Dedifferentiated amniotic fluid mesenchymal stem cell (primary cell): ENCODE data around the gene AQP9.

Experiments
- DNase-seq: peaks from one replicate; pipeline ENCODE4 v3.0.0-alpha.2; 2016; ENCODE audit errors: extremely low spot score

Gene AQP9

DNA sequence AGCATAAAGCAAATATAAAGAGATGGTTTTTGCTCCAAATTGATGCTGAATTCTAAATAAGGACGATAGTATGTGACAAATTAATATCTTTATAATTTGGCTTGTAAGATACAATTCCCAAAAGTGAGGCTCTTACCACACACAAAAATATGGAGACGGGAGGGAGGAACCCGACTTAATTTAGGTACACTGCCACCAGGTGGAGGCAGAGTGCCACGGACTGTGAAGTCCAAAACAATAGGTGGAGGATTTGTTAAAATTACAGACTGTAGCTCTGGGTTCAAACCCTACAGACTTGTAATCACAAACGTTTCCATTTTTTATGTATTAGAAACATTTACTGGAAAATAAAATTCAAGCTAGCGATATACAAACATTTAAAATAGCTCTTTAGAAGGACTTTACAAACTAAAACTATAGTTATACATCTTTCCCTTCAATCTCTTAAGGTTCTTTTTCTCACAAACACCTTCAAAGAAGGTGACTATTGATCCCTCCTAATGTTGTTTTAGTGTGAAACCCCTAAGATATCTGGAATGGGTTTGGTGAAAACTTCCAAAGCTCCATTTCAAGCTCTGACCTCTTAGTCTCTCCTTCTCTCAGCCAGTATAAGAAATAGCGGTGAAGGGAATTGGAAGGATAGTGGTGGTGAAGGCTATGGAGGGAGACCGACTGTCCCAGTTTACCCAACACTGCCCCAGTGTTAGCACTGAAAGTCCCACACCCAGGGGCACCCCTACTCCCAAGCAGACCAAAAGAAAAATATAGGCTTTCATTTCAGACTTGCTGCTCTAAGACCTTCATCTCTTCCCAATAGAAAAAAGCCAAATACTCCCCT lies 89.7 kb downstream of the AQP9 start:
- DNase-seq: peak; percentile 78

DNA sequence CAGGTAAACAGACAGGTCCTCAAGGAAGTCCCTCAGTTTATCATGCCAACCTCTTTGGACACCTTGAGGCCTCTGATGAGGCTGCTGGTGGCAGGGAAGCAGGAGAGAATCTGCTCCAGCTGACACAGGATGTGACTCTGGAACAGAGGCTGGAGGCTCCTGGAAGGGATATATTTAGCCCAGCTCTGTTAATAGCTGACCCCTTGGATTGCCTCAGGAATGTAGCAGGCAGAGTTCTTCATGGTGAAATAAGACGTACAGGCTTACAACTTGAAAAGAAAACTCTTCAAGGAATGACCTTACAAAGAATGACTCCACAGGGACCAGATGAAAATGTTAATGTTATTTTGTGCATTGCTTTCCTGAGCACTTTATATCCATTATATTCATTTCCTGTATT lies 90.5 kb downstream of the AQP9 start:
- DNase-seq: peak; percentile 41

DNA sequence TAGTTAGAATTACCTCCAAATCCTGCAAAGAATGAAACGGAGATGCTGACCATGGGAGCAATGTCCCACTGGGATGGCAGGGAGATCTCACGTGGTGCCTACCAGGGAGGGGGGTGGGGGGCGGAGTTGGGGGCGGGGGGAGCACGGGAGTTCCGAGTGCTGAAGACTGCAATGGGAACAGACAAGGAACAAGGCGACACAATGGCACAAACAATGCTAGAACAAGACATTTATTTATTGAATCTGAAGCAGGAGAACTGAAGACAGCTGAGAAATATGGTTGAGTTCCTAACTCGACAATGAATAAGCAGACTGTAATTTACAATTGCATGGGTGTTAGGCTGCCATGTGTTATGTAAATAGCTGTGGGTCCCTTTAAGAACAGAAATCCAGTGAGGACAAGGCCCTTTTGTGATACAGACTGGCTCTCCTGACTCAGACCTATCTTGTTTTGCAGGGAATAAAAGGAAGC lies 91.2 kb downstream of the AQP9 start:
- no peak for DNase-seq

DNA sequence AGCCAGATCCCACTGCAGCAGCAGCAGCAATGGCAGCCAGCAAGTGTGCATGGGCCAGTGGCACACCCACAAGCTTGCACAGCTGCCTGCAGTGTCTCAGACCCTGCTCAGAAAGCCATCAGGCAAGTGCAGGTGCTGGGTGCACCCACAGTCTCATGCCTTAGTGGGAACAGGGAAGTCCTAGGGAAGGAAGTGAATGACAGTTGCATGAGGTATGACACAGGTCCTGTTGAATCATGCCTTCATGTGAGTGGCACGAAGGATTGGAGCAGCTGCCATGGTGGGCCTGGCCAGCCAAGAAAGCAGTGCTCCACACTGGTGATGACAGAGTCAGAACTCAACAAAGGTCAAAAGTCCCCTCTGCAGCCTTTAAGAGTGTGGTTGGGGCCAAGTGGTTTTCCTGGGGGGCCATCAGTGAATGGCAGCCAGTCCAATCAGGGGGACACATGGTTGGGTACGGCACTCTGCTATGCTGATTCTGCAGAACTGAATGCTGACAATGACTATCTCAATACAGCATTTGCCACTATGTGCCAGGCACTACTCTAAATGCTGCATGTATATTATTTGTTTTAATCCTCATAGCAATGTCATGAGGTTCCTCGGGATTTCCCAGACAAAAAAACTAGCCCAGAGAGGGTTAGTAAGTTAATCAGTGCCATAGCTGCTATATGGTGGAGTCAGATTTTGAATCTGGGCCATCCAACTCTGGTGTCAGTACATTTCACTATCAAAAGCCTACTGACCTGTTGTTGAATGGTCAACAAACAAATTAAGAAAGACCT lies 94.3 kb downstream of the AQP9 start:
- no peak for DNase-seq

DNA sequence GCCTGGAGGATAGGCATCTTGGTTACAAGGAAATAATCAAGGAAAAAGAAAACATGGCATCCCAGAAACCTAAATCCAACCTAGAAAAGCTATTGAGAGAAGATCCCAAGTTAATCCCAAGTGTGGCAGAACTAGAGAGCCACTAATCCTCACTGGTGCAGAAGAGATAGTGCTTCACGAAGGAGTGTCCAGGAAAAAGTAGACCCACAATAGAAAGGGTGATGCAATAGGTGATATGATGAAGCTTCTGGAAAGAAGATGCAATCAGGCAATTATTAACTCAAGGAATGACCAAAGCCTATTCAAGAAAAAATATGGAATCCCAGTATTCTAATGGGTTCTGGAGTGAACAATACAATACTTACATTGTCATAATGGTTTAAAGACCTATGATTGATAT lies 95.2 kb downstream of the AQP9 start:
- no peak for DNase-seq
